Stimulated activated memory B cell treated with anti-CD40 and anti-IgM and Interleukin-4, amounts not matched to agents 10 μg/mL and 1 μg/mL and 100 μg/mL, for 72 hours (primary cell): ENCODE data around the gene PFKP.
"Not testable (repeated sequence)": the region's sequence is repeated elsewhere in the genome, so short reads cannot be mapped to it uniquely, and the experiment has no call there.

Experiments used
- ATAC-seq: fragments of 150-1000 bp; cut with Tn5 transposase; 2 replicates; pipeline ENCODE4 v1.10.0; 2021
- H3K27ac Mint-ChIP-seq: one replicate; pipeline ENCODE4 v1.8.0; 2022; ENCODE audit warnings: mild to moderate bottlenecking, mixed read lengths
- H3K27me3 Mint-ChIP-seq: one replicate; pipeline ENCODE4 v1.8.0; 2022; ENCODE audit warnings: mixed read lengths
- H3K36me3 Mint-ChIP-seq: one replicate; pipeline ENCODE4 v1.8.0; 2022; ENCODE audit warnings: mixed read lengths
- H3K4me1 Mint-ChIP-seq: one replicate; pipeline ENCODE4 v1.8.0; 2022; ENCODE audit warnings: mixed read lengths
- H3K4me3 Mint-ChIP-seq: one replicate; pipeline ENCODE4 v1.8.0; 2022; ENCODE audit warnings: mild to moderate bottlenecking, moderate library complexity, mixed read lengths
- H3K9me3 Mint-ChIP-seq: one replicate; pipeline ENCODE4 v1.8.0; 2022; ENCODE audit warnings: mixed read lengths

PFKP gene

DNA sequence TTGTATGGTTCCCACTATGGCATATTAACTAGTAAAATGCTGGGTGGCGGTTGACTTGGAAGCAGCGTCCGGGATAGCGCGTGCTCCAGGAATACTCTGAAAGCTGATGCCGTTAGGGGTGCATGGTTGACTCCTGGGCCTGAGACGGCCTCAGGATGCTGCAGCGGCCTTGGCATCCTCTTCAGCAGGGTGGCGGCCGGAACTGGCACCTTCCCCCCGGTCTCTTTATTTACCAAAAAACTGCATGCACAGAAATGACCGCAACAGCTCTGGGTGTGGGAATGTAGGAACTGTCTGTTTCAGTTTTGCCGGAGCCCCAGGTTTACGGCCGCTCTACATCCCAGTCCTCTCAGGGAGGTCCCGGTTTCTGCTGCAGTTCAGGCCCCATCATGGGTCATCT lies 28.8 kb downstream of the PFKP start:
- Mint-ChIP-seq H3K27me3 (no peaks in the 10 kb centered on the region), H3K36me3 (peaks cover 52% of the 10 kb centered on the region), H3K27ac (peak overlapping the region; percentile 66), H3K4me1 (peaks cover 15% of the 10 kb centered on the region), H3K4me3 (no peak overlapping the region), H3K9me3 (no peaks in the 10 kb centered on the region)
- no peak for ATAC-seq

GRCh38 chr10:3097160-3097559 lies 29.8 kb downstream of the PFKP start:
- peaks cover 53% of the 10 kb centered on the region for H3K36me3 Mint-ChIP-seq
- H3K4me3 Mint-ChIP-seq: no peak overlapping the region
- no peak for ATAC-seq
- H3K27ac Mint-ChIP-seq: no peak overlapping the region
- no peaks in the 10 kb centered on the region for H3K27me3 Mint-ChIP-seq
- H3K9me3 Mint-ChIP-seq: no peaks in the 10 kb centered on the region
- peaks cover 15% of the 10 kb centered on the region for H3K4me1 Mint-ChIP-seq

GRCh38 chr10:3098689-3099088 lies 31.3 kb downstream of the PFKP start:
- Mint-ChIP-seq H3K27ac (no peak overlapping the region), H3K36me3 (peaks cover 56% of the 10 kb centered on the region), H3K4me1 (peaks cover 9% of the 10 kb centered on the region), H3K27me3 (no peaks in the 10 kb centered on the region), H3K4me3 (no peak overlapping the region), H3K9me3 (no peaks in the 10 kb centered on the region)
- no peak for ATAC-seq

DNA sequence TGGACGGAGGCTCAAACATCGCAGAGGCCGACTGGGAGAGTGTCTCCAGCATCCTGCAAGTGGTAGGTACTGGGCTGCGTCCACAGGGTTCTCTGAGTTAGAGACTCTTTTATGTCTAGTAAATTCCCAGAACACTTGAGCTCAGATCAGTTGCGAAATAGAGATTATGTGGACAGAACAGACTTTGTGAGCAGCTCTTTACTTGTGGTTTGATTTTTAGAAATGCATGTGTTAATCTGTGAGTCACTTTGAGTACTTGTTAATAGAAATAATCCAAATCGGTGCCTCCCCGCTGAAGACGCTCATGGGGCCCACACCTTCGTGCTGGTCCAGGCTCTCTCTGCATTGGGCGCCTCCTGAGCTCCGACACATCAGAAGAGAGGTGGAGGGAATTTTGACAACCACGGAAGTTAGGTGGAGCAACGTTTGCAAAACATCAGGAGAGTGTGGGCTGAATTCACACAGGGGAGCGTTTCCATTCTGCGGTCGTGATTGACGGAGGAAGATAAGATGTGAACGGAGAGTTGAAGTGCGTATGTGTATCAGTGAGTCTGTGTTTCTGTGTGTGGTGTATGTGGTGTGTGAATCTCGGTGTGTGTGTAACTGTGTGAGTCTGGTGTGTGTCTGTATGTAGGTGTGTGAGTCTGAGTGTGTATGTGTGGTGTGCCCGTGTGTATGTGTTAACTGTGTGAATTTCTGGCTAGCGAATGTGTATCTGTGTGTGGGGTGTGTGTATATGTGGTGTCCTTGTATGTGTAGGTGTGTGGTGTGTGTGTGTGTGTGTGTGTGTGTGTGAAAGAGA lies 32.1 kb downstream of the PFKP start:
- H3K27ac Mint-ChIP-seq: no peak overlapping the region
- H3K4me1 Mint-ChIP-seq: peaks cover 2% of the 10 kb centered on the region
- no peak overlapping the region for H3K4me3 Mint-ChIP-seq
- H3K36me3 Mint-ChIP-seq: peaks cover 56% of the 10 kb centered on the region
- no peak for ATAC-seq
- H3K9me3 Mint-ChIP-seq: no peaks in the 10 kb centered on the region
- H3K27me3 Mint-ChIP-seq: no peaks in the 10 kb centered on the region

- Mint-ChIP-seq H3K4me3 (no peak overlapping the region), H3K36me3 (peaks cover 59% of the 10 kb centered on the region), H3K9me3 (no peaks in the 10 kb centered on the region), H3K27ac (no peak overlapping the region), H3K4me1 (no peaks in the 10 kb centered on the region), H3K27me3 (no peaks in the 10 kb centered on the region)
- no peak for ATAC-seq
Observed at GRCh38 chr10:3100093-3100792, 32.9 kb downstream of the PFKP start.

GRCh38 chr10:3100856-3101640 lies 33.7 kb downstream of the PFKP start:
- Mint-ChIP-seq H3K4me1 (no peaks in the 10 kb centered on the region), H3K36me3 (peaks cover 65% of the 10 kb centered on the region), H3K4me3 (no peak overlapping the region), H3K9me3 (no peaks in the 10 kb centered on the region), H3K27me3 (no peaks in the 10 kb centered on the region), H3K27ac (no peak overlapping the region)
- ATAC-seq: no peak

- H3K36me3 Mint-ChIP-seq: peaks cover 73% of the 10 kb centered on the region
- H3K4me1 Mint-ChIP-seq: no peaks in the 10 kb centered on the region
Observed at GRCh38 chr10:3102720-3103427, 35.5 kb downstream of the PFKP start.

DNA sequence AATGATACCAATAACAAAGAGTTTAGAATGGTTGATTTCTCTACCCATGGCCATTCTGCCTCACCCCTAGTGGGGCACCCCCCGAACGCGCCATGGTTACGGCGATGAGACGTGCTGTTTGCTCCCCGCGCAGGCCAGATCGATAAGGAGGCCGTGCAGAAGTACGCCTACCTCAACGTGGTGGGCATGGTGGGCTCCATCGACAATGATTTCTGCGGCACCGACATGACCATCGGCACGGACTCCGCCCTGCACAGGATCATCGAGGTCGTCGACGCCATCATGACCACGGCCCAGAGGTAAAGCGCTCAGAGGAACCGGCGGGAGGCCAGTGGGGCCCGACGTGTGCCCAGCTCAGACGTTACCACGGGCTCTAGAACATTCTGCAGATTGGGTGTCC lies 36.3 kb downstream of the PFKP start:
- Mint-ChIP-seq H3K27me3 (no peaks in the 10 kb centered on the region), H3K4me1 (no peaks in the 10 kb centered on the region), H3K4me3 (no peak overlapping the region), H3K27ac (no peak overlapping the region), H3K9me3 (no peaks in the 10 kb centered on the region), H3K36me3 (peaks cover 81% of the 10 kb centered on the region)
- ATAC-seq: no peak

More at GRCh38 chr10:3102720-3103427, 35.5 kb downstream of the PFKP start:
- Mint-ChIP-seq H3K27me3 (no peaks in the 10 kb centered on the region), H3K9me3 (no peaks in the 10 kb centered on the region), H3K27ac (no peak overlapping the region), H3K4me3 (no peak overlapping the region)
- no peak for ATAC-seq

DNA sequence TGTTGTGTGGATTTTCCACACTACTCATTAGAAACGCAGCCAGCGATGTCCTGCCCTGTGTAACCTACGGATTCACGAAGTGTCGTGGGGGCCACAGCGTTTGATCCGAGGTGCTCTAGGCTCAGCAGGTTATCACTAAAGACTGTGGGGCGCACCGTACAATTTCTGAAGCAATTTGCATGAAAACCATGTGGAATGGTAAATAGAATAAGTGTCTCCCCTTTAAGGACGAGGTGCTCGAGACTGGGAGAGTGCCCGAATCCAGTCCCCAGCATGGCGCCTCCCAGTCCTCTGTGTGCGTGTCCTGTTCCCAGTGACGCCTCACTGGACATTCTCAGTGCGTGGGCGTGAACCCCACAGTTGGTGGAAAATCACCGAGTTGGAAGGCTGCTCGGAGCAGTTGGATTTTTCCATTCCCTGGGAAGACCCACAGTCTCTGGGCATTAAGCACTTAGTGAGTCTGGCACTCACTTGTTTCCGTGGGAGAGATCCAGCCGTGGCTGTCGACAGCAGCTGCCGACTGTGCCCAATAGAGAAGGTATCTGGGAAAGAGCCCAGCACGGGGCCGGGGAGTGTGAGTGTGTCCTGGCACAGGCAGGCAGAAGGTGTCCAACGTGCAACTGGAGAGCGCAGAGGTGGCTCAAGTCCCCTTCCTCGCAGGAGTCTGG lies 37.0 kb downstream of the PFKP start:
- ATAC-seq: no peak
- Mint-ChIP-seq H3K4me3 (no peak overlapping the region), H3K36me3 (peaks cover 82% of the 10 kb centered on the region), H3K9me3 (no peaks in the 10 kb centered on the region), H3K4me1 (no peaks in the 10 kb centered on the region), H3K27me3 (no peaks in the 10 kb centered on the region), H3K27ac (no peak overlapping the region)

- no peak for ATAC-seq
- no peaks in the 10 kb centered on the region for H3K4me1 Mint-ChIP-seq
- no peaks in the 10 kb centered on the region for H3K9me3 Mint-ChIP-seq
- H3K27me3 Mint-ChIP-seq: no peaks in the 10 kb centered on the region
- no peak overlapping the region for H3K27ac Mint-ChIP-seq
- H3K36me3 Mint-ChIP-seq: peaks cover 80% of the 10 kb centered on the region
- no peak overlapping the region for H3K4me3 Mint-ChIP-seq
Observed at GRCh38 chr10:3105166-3105565, 37.8 kb downstream of the PFKP start.

- Mint-ChIP-seq H3K4me1 (peaks cover 5% of the 10 kb centered on the region), H3K9me3 (no peaks in the 10 kb centered on the region), H3K27me3 (no peaks in the 10 kb centered on the region), H3K36me3 (peaks cover 77% of the 10 kb centered on the region), H3K4me3 (no peak overlapping the region), H3K27ac (no peak overlapping the region)
- ATAC-seq: no peak
Observed at GRCh38 chr10:3105905-3106304, 38.6 kb downstream of the PFKP start.

DNA sequence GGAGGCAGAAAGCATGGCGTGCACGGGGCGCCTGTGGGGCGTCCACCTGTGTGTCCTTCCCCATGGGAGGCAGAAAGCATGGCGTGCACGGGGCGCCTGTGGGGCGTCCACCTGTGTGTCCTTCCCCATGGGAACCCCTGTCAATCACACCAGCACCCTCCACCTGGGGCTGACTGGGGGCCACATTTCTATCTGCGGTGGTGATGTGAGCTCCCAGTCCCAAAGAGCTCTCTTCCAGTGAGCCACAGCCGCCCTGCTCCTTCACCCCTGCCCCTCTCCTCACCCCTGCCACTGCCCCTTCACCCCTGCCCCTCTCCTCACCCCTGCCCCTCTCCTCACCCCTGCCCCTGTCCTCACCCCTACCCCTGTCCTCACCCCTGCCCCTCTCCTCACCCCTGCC lies 39.0 kb downstream of the PFKP start:
- peak; percentile 50 for ATAC-seq
- H3K4me1 Mint-ChIP-seq, H3K27ac Mint-ChIP-seq, H3K4me3 Mint-ChIP-seq, H3K9me3 Mint-ChIP-seq, H3K27me3 Mint-ChIP-seq: not testable (repeated sequence)
- peaks cover 77% of the 10 kb centered on the region for H3K36me3 Mint-ChIP-seq

DNA sequence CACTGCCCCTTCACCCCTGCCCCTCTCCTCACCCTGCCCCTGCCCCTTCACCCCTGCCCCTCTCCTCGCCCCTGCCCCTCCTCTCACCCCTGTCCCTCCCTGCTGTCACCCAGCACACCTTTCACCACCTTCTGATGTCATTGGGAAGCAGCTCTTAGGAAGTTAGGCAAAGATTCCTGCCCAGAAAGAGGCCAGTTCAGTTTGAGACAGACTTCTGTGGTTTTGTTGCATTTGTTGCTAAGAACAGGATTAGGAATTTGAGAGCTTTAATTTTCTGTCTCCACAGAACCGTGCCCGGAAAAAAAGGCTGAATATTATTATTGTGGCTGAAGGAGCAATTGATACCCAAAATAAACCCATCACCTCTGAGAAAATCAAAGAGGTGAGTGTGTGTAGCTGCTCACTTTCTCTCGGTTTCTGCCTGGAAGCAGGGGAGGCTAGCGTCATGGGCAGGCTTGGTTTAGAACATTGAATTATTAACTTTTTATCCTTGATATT lies 39.6 kb downstream of the PFKP start:
- Mint-ChIP-seq H3K9me3 (no peaks in the 10 kb centered on the region), H3K36me3 (peaks cover 80% of the 10 kb centered on the region), H3K4me1 (peaks cover 15% of the 10 kb centered on the region), H3K27me3 (no peaks in the 10 kb centered on the region), H3K27ac (no peak overlapping the region), H3K4me3 (no peak overlapping the region)
- no peak for ATAC-seq

DNA sequence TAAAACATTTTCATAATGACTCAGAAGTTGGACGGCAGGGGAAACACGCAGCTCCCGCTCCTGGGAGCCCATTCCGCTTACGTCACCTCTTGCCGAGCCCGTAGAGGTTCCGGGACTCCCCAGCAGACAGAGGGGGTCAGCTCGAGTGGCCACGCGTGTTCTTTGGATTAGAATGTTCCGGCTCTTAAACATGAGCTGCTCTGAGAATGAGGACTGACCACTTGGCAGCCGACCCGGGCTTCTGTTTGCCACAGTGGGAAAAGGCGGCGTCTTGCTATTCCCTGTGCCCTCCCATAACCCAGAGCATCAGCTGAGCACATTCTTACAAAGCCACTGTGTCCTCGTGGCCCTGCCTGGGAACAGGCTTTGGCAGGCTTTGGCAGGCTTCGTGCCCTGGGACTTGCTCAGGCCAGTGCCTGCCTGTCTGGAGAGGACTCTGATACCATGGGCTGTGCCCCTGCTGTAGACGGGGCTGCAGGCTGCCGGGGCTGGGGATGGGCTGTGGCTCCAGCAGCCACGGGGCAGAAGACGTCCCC lies 40.1 kb downstream of the PFKP start:
- no peak for ATAC-seq
- Mint-ChIP-seq H3K9me3 (no peaks in the 10 kb centered on the region), H3K27ac (no peak overlapping the region), H3K4me3 (no peak overlapping the region), H3K4me1 (peaks cover 15% of the 10 kb centered on the region), H3K36me3 (peaks cover 78% of the 10 kb centered on the region), H3K27me3 (no peaks in the 10 kb centered on the region)
